Kidney (tissue), 14 donors: ENCODE data around the gene TEDDM1. TPM values are rescaled to one million over a fixed set of nuclear protein-coding genes. Genes with fewer than 3 reads are reported as not detected.

Source experiments
- DNase-seq, 5 donors: peaks; one replicate each; pipeline ENCODE4 v3.0.0-alpha.2; 2013 to 2020
- FAIRE-seq: peaks from 2 replicates; lab custom pipeline; 2012; peaks lifted over from hg19 to GRCh38; lab: Jason Lieb, UNC
- H3K27ac ChIP-seq, 2 donors: one replicate each; pipeline ENCODE4 v1.7.0; 2013; ENCODE audit warnings: low read depth in 2 of 2, low read length in 2 of 2, inconsistent platforms in 1 of 2
- H3K27me3 ChIP-seq: one replicate; pipeline ENCODE4 v1.7.1; 2013; ENCODE audit warnings: low read length, inconsistent platforms; ENCODE audit not compliant: control insufficient read depth, insufficient read depth
- H3K36me3 ChIP-seq, 3 donors: one replicate each; pipeline versions ENCODE4 v1.7.0 to v1.7.1; 2013; ENCODE audit warnings: low read length in 3 of 3, control low read depth in 1 of 3, inconsistent platforms in 1 of 3; ENCODE audit not compliant: insufficient read depth in 3 of 3, control insufficient read depth in 2 of 3
- H3K4me1 ChIP-seq, 3 donors: one replicate each; pipeline versions ENCODE4 v1.7.0 to v1.7.1; 2013; ENCODE audit warnings: low read length in 3 of 3, inconsistent platforms in 1 of 3, low read depth in 1 of 3; ENCODE audit not compliant: control insufficient read depth in 2 of 3, insufficient read depth in 2 of 3
- H3K4me3 ChIP-seq, 3 donors: one replicate each; pipeline versions ENCODE4 v1.7.0 to v1.8.1; 2013; ENCODE audit warnings: low read length in 3 of 3, control low read depth in 1 of 3, inconsistent platforms in 1 of 3
- H3K9ac ChIP-seq, 3 donors: one replicate each; pipeline versions ENCODE4 v1.7.0 to v1.7.1; 2013; ENCODE audit warnings: low read length in 3 of 3, control low read depth in 1 of 3, inconsistent platforms in 1 of 3
- H3K9me3 ChIP-seq, 3 donors: one replicate each; pipeline versions ENCODE4 v1.7.0 to v1.7.1; 2013; ENCODE audit warnings: low read length in 3 of 3, control low read depth in 1 of 3, inconsistent platforms in 1 of 3; ENCODE audit not compliant: control insufficient read depth in 2 of 3, insufficient read depth in 1 of 3
- intact Hi-C: fragments of 100-400 bp; cut with DNase I; formaldehyde crosslinking; loops from one replicate; pipeline ENCODE4 v1.11.1; 2022
- polyA plus RNA-seq: library from polyadenylated mRNA; stranded (reverse); fragments of 350-450 nt; fragmentation: Illumina TruSeq; extraction: RNeasy Lipid Tissue Mini Kit (QIAGEN cat#74804); gene quantifications from one replicate; pipeline ENCODE4 v1.2.3, GENCODE V29; 2014; ENCODE audit warnings: low read depth, low replicate concordance; ENCODE audit not compliant: insufficient read depth
- total RNA-seq: library from RNA; stranded (reverse); fragmentation: NEBNext Ultra II Directional; extraction: Animal tissue kit (Norgen Biotek cat#: 25700); gene quantifications from one replicate; pipeline ENCODE4 v1.2.1, GENCODE V29; 2021
- TF ChIP-seq, protein P1 (sequence below): IDR thresholded peaks from 3 replicates; pipeline ENCODE4 v1.5.1; 2012; ENCODE audit warnings: mild to moderate bottlenecking, moderate library complexity, borderline replicate concordance; ENCODE audit not compliant: insufficient read depth; ENCODE audit errors: extremely low read depth
- donor health status: control.
- donor health status: control.
- donor health status: control.
- donor health status: control.
- donor health status: control.
- donor health status: DM: yes; HTN: yes; CAD: no.
- donor health status: Normal renal cell carcinoma (clear cell type).

Gene TEDDM1
- total and polyA plus RNA-seq, 2 donors from 2014 or later, result not detected

DNA sequence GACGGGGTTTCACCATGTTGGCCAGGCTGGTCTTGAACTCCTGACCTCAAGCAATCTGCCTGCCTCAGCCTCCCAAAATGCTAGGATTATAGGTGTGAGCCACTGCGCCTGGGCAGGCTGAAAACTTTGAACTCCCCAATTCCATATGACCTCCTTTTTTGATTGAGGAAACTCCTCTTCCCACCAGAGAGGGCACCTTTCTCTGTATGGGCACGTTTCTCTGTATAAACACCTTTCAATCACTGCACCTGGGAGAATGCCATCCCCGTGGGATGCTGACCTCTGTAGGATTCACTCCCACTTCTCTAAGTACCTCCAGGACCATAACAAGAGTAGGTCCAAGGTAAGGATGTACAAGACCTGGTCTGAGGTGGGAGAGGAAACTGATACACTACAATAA is 9.7 kb upstream of the TEDDM1 start:
- intact Hi-C loops, result no loop called here
- Histone ChIP-seq H3K27me3 (no peaks in the 10 kb centered on the region), H3K27ac (no peak overlapping the region), H3K36me3 (no peaks in the 10 kb centered on the region), H3K9me3 (no peaks in the 10 kb centered on the region), H3K9ac (no peak overlapping the region), H3K4me1 (no peaks in the 10 kb centered on the region), H3K4me3 (no peak overlapping the region)
- FAIRE-seq (no peak), DNase-seq (no peak)
- TF ChIP-seq, protein P1, sequence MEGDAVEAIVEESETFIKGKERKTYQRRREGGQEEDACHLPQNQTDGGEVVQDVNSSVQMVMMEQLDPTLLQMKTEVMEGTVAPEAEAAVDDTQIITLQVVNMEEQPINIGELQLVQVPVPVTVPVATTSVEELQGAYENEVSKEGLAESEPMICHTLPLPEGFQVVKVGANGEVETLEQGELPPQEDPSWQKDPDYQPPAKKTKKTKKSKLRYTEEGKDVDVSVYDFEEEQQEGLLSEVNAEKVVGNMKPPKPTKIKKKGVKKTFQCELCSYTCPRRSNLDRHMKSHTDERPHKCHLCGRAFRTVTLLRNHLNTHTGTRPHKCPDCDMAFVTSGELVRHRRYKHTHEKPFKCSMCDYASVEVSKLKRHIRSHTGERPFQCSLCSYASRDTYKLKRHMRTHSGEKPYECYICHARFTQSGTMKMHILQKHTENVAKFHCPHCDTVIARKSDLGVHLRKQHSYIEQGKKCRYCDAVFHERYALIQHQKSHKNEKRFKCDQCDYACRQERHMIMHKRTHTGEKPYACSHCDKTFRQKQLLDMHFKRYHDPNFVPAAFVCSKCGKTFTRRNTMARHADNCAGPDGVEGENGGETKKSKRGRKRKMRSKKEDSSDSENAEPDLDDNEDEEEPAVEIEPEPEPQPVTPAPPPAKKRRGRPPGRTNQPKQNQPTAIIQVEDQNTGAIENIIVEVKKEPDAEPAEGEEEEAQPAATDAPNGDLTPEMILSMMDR, result no peak

DNA sequence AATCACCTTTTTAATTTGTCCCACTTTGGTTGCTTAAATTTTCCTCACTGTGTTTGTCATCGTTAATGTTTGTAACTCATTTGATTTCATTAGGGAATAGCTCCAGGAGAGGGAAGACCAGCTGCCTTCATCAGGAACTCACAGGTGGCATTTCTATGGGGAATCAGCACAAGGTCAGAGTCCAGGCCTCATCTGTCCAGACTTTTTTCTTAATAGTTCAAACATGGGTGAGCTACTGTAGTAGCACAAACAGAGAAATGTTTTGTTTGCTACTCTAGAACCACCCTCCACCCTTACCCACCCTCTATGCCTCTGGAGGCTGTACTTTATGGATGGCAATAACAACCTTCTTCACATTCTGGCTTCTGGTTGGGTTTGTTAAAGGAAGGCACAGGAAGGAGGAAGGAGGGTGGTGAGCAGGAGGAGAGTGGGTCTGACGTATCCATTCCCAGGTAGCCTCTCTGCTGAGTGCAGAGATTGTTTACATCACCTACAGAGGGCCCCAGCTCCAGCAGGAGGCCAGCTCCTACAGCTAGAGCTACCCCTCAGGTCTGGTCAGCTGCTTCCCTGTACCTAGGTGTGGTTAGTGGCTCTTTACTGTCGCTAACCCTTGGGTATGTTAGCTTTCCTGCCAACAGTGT is 8.1 kb upstream of the TEDDM1 start:
- Histone ChIP-seq H3K36me3 (no peaks in the 10 kb centered on the region), H3K4me1 (no peaks in the 10 kb centered on the region), H3K9me3 (no peaks in the 10 kb centered on the region), H3K4me3 (no peak overlapping the region), H3K27ac (no peak overlapping the region), H3K27me3 (no peaks in the 10 kb centered on the region), H3K9ac (no peak overlapping the region)
- FAIRE-seq (no peak), DNase-seq (no peak)
- TF ChIP-seq, protein P1, result no peak
- intact Hi-C loops, result loop anchor here (10.0 kb wide), 1 partner anchor 324 kb away; no protein-coding TSS in a partner anchor

DNA sequence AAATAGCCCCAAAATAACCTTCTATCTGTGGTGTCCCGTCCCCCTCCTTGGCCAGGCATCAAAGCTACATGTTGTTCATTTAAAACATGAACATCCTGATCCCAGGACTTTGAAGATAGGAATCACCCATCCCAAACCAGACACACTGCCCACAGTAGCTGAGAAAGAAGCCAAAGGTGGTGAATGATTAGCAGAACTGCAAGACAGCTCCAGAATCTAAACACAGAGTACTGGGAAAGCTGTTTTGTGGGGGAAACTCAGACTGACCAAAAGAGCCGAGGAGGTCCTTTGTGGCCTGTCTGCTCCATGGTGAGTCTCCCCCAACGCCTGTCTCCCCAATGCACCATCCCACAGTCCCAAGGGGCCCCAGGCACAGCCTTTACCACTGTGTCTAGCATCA is 7.3 kb upstream of the TEDDM1 start:
- DNase-seq (no peak), FAIRE-seq (no peak)
- TF ChIP-seq, protein P1, result no peak
- no peak overlapping the region for H3K9ac ChIP-seq
- H3K27me3 ChIP-seq, result no peaks in the 10 kb centered on the region
- no peaks in the 10 kb centered on the region for H3K4me1 ChIP-seq
- intact Hi-C loops, result loop anchor here (10.0 kb wide), 1 partner anchor 323 kb away; no protein-coding TSS in a partner anchor
- H3K4me3 ChIP-seq, result no peak overlapping the region
- H3K36me3 ChIP-seq, result no peaks in the 10 kb centered on the region
- no peak overlapping the region for H3K27ac ChIP-seq
- H3K9me3 ChIP-seq, result no peaks in the 10 kb centered on the region
